Astrocyte of the spinal cord (primary cell): ENCODE results near the gene FKBP15.

Experiments used
- DNase-seq: peaks from one replicate; pipeline ENCODE4 v3.0.0; 2011; ENCODE audit warnings: low read depth, low spot score
- H3K4me3 ChIP-seq: 2 replicates; pipeline ENCODE4 v1.5.1; 2011; ENCODE audit warnings: low read depth, mild to moderate bottlenecking, low read length, moderate library complexity
- CTCF ChIP-seq: IDR thresholded peaks from 2 replicates; pipeline ENCODE4 v1.5.1; 2012; ENCODE audit warnings: low read depth, mild to moderate bottlenecking, low read length, inconsistent platforms
- in situ Hi-C: cut with HindIII; loops from 2 replicates; pipeline ENCODE4 v1.10.0; 2017; ENCODE audit warnings: low sequenced_read_pairs

FKBP15 gene

GRCh38 chr9:113179839-113180238 lies 41.2 kb downstream of the FKBP15 start:
- no peak overlapping the region for H3K4me3 ChIP-seq
- TF ChIP-seq CTCF, result no peak
- DNase-seq, result no peak
- in situ Hi-C loops, result no loop called here

GRCh38 chr9:113178087-113178486 lies 43.0 kb downstream of the FKBP15 start:
- in situ Hi-C loops, result no loop called here
- H3K4me3 ChIP-seq, result no peak overlapping the region
- no peak for TF ChIP-seq CTCF
- peak; percentile 62 for DNase-seq

- no peak overlapping the region for H3K4me3 ChIP-seq
- no peak for TF ChIP-seq CTCF
- in situ Hi-C loops, result no loop called here
- no peak for DNase-seq
Observed at GRCh38 chr9:113177251-113177650, 43.8 kb downstream of the FKBP15 start.

- in situ Hi-C loops, result no loop called here
- TF ChIP-seq CTCF, result no peak
- no peak for DNase-seq
- no peak overlapping the region for H3K4me3 ChIP-seq
Observed at GRCh38 chr9:113176803-113177202, 44.3 kb downstream of the FKBP15 start.

- no peak for TF ChIP-seq CTCF
- no peak for DNase-seq
- H3K4me3 ChIP-seq, result no peak overlapping the region
- in situ Hi-C loops, result no loop called here
Observed at GRCh38 chr9:113173341-113173740, 47.7 kb downstream of the FKBP15 start.

GRCh38 chr9:113168809-113169208 lies 52.3 kb downstream of the FKBP15 start:
- no peak for TF ChIP-seq CTCF
- DNase-seq, result no peak
- in situ Hi-C loops, result no loop called here
- no peak overlapping the region for H3K4me3 ChIP-seq

- in situ Hi-C loops, result no loop called here
- DNase-seq, result no peak
- H3K4me3 ChIP-seq, result no peak overlapping the region
- no peak for TF ChIP-seq CTCF
Observed at GRCh38 chr9:113166039-113166438, 55.0 kb downstream of the FKBP15 start.
